Measurements from ENCODE around the gene WBP1.
"Not testable (repeated sequence)": the region's sequence is repeated elsewhere in the genome, so short reads cannot be mapped to it uniquely, and the experiment has no call there.

The WBP1 gene

DNA sequence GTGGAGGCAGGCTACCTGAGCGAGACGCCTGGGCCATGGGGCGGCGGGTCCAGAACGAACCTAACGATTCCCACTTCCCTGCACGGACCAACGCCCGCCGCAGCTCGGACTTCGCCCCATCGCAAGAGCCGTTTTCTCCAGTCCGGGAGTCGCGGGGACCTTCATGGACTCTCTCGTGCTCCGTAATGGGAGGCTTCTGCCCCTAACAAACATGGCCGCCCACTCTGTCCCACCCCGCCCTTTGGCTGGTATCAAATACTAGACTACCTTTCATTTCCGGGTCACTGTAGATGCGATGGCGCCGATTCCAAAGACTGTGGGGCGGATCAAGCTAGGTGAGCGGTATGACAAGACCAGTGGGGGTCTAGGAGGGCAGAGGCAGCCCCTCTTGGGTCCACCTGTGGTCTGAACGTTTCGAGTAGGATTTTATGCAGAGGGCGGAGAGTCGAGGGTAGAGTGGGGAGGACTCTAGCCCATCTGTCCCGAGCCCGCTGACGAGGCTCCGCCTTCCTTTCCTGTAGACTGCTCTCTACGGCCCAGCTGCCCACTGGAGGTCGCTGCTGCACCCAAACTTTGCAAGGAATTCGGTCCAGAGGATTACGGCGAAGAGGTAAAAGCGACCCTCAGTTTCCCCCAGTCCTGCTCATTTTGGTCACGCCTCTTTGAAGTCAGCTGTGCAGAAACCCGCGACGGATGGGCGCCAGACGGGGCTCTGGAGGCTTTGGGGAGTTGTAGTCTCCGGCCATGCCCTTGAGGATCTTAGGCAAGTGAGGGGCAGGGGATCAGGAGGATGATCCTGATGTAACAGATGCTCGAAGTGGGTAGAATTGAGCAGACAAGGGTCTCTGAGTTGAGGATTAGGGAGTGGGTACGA lies 24.8 kb downstream of the WBP1 start, which contains the start of the genes CCDC142 and TTC31:
Gene CCDC142 (minus strand): TSS at position 198 of the 874 bp plus-strand sequence. CDS start 161 bp downstream, at position 37.
Gene TTC31 (plus strand): TSS at position 281 of the 874 bp plus-strand sequence. CDS start 15 bp downstream, at position 296.
- DNase-seq (ENCODE audit: low read depth): peak; percentile 96

- not testable (repeated sequence) for DNase-seq (ENCODE audit: low read depth)
Measured at GRCh38 chr2:74483675-74484164, 25.5 kb downstream of the WBP1 start.

DNA sequence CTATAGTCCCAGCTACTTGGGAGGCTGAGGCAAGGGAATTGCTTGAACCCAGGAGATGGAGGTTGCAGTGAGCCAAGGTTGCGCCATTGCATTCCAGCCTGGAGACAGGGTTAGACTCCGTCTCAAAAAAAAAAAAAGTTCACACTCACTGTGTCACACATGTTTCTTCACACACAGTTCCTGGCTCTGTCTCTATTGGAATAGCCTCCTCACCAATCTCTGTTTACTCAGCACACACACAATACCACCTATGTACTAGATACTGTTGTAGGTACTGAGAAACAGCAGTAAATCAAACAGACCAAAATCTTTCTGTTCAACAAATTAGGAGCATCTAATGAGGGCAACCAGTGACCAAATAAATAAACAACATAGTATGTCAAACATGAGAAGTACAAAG lies 27.9 kb downstream of the WBP1 start:
- DNase-seq (ENCODE audit: low read depth): no peak

DNA sequence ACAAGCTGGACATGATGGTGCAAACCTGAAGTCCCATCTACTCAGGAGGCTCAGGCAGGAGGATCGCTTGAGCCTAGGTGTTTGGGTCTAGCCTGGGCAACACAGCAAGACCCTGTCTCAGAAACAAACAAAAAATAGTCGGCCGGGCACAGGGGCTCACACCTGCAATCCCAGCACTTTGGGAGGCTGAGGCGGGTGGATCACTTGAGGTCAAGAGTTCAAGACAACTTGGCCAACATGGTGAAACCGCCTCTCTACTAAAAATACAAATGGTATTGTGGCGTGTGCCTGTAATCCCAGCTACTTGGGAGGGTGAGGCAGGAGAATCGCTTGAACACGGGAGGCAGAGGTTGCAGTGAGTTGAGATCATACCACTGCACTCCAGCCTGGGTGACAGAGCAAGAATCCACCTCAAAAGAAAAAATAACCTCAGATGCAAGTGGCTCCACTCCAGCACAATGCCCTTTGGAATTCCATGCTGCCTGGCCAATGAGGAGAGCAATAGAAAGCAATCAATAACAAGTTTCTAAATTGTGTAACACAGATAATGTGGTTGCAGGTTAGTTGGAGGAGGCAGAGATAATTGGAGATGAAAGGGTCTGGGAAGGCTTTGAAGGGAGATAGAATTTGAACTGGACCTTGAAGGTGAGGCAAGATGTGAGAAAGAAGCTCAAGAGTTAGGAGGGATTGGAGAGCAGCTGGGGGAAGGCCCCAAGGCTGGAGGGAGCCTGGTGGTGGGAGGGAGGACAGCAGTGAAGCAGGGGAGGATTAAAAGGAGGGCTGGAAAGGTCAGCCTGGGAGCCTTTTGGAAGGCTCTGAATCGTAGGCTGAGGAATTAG lies 30.6 kb downstream of the WBP1 start:
- DNase-seq (ENCODE audit: low read depth): no peak

DNA sequence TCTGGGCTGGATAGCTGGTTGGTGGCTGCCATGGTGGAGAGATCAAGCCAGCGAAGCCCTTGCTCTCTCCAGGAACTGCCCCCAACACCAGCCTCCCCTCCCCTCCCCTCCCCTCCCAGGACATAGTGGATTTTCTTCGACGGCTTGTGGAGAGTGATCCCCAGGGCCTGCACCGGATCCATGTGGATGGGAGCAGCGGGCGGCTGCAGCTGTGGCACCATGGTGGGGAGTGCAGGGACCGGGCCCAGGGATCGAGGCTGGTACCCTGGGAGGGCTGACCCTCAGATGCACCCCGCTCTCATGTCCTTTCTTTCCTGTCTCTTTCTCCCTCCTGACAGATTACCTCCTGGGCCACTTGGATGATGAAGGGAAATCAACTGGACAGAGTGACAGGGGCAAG lies 31.7 kb downstream of the WBP1 start:
- no peak for DNase-seq (ENCODE audit: low read depth)

DNA sequence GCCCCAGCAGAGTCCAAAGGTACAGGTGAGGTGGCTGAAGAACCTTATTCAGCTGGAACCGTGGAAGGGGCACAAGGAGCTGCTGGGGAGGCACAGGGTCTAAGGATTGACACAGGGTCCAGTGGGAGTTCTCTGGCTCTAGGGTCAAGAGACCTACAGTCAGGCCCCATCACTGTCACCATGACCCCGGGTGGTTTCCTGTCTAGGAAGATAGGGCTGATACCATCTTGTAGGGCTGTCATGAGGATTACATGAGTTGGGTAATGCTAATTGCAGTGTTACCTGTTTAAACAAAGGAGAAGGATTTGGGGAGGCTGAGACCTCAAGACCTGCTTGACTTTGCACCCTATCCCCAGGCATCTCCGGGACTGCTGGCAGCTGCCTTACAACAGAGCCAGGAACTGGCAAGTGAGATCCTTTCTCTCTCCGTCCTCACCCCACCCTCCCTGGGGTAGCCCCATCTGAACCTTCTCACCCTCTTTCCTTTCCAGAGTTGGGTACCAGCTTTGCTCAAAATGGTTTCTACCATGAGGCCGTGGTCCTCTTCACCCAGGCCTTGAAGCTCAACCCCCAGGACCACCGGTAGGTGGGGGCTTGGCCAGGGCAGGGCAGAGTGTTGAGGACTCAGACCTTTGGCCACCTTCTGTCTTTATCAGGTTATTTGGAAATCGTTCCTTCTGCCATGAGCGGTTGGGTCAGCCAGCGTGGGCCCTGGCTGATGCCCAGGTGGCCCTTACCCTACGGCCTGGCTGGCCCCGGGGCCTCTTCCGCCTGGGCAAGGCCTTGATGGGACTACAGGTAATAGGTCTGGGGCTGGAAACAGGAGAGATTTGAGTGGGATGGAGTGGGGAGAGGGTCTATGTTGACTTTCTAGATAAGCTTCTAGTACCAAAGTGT lies 33.7 kb downstream of the WBP1 start:
- DNase-seq (ENCODE audit: low read depth): no peak

DNA sequence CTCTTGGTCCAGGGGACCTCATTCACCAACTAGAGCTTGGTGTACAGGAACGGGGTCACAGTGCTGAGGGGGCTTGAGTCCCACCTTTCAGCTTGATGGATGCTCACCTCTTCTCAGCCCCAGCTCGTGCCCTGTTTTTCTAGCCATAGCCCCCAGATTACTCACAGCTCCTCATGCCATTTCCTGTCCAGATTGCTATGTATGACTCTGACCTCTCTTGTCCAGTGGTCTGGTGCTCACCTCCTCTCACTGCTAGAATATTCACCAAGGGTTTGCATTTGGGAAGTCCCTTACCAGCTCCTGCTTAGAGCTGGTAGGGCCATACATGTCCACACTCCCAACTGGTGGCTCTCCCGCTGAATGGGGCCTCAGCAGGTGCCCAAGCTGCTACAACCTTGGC lies 35.3 kb downstream of the WBP1 start:
- DNase-seq (ENCODE audit: low read depth): peak; percentile 80

DNA sequence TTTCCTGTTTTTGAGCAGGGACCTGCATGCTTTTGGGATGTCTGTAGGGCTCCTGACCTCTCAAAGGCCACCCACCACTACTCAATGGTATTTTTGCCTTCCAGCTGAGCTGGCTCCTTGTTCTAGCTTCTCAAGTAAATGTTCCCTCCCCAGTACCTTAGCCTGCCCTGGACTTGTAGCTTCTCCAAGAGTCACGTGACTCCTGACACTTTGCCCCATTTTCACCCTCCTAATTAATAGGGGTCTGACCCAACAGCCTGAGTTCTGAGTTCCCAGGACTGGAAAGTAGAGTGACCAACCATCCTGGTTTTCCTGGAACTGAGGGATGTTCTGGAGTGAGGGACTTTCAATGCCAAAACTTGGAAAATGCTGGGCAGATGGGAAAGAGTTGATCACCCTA lies 37.2 kb downstream of the WBP1 start:
- DNase-seq (ENCODE audit: low read depth): no peak

DNA sequence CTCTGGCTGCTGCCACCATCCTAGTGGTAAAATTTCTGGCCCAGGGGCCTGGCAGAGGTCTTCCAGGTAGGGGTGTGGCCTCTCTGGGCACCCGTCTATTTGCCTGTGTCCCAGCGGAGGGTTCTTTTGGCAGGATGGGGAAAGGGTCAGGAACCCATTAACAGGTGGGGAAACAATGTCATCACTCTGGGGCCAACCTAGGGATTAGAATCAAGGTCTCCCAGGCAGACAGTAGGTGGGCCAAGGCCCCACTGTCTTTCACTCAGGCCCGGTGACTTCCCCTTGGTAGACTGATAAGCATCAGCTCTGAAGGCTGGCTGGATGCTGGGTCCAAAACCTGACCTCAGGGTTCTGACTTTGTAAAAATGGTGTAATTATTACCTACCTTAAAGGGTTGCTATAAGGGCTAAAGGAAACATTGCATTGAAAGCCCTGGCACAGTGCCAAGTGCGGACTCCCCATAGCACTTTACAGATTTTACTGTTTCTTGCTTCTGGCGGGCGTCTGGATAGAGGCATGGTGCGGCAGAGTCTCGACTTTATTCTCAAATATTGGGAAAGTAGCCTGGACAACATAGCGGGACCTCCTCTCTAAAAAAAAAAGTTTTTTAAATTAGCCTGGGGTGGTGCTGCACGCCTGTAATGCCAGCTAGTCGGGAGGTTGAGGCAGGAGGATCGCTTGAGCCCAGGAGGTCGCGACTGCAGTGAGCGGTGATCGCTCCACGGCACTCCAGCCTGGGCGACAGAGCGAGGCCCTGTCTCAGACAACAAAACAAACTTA lies 38.9 kb downstream of the WBP1 start:
- DNase-seq (ENCODE audit: low read depth): no peak

DNA sequence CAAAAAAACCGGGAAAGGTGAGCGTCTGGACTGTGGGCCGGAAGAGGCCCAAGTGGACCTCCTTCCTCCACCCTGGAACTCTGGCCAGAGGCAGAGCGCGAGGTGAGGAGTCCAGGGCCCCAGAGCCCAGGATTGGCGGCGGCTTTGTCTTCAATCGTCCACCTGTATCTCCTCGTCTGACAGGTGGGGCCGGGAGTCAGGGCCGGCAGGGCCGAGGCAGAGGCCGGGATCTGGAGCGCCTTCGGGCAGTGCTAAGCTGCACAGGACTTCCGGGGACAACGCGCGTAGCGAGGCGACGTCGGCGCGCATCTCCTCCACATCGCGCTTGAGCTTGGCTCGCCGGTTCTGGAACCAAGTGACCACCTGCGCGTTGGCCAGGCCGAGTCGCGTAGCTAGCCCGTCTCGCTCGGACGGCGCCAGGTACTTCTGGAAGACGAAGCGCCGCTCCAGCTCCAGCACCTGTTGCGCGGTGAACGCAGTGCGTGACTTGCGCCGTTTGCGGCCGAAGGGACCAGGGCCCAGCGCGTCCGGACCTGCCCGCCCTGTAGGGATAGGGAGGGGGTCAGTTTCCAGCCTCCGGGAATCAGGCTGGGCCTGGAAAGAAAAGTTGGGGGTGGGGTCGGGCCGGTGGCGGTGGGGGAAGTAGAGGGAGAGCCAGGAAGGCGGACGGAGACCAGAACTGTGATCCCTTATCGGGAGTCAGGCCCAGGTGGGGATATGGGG lies 39.7 kb downstream of the WBP1 start:
- DNase-seq (ENCODE audit: low read depth): no peak

- DNase-seq (ENCODE audit: low read depth): peak; percentile 83
Measured at GRCh38 chr2:74498500-74499266, 40.4 kb downstream of the WBP1 start.

DNA sequence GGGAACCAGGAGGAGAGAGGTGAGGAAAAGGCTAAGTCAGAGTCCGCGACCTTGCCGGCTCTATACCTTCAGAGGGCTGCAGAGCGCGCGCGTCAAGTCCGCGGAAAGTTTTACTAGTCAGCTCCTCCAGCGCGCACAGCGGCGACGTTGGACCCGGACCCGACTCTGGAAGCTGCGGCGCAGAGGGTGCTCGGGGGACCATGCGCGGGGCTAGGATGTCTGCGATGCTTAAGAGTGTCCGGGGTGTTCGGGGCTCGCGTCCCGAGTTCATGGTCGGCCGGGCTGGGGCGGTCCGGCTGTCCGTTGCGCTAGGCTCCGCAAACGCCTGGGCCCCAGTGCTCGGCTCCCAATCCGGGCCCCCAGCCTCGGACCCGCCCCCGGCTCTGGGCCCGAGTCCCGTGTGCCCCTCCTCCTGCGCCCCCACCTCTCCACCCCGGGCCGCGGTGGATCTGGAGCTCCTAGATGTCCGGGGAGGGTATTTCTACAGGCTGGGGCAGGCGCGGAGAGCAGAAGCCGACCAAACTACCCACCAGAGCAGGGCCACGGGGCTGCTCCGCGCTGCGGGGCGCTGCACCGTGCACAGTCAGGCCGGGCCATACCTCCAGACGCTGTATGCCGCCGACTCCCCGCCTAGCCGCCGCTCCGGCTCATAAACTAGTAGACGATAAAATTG lies 41.2 kb downstream of the WBP1 start, which contains the start of gene LBX2:
Gene LBX2 (minus strand): TSS at position 337 of the 673 bp plus-strand sequence. CDS start 66 bp downstream, at position 271.
- peak; percentile 41 for DNase-seq (ENCODE audit: low read depth)

DNA sequence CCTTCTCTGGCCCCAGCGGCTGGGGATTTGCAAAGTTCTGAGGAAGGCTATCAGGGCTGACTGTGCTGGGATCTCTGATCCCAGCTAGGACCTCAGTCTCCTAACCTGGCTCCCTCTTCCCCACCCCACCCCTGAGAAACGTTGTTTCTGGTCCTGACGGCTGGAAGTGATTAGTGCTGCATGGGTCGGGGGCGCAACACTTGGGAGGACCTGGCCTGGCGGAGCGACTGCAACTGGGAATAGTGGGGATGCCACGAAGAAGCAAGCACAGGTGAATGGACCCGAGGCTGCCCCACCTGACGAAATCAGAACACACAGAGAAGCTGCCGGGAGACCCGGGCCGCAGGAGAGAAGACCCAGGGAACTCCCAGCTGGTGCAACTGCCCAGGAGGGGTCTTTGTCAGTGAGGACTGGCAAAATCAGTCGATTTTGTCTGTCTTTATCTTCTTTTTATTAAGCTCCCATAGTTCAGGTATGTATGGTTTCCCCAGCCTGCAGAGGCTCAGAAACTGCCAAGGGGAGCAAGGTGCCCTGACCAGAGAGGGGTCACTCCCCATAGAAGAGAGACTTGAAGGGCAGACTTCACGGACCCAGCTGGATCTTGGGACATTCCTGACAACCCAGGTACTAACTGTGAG lies 41.8 kb downstream of the WBP1 start:
- DNase-seq (ENCODE audit: low read depth): no peak

GRCh38 chr2:74500578-74500946 lies 42.3 kb downstream of the WBP1 start:
- no peak for DNase-seq (ENCODE audit: low read depth)

DNA sequence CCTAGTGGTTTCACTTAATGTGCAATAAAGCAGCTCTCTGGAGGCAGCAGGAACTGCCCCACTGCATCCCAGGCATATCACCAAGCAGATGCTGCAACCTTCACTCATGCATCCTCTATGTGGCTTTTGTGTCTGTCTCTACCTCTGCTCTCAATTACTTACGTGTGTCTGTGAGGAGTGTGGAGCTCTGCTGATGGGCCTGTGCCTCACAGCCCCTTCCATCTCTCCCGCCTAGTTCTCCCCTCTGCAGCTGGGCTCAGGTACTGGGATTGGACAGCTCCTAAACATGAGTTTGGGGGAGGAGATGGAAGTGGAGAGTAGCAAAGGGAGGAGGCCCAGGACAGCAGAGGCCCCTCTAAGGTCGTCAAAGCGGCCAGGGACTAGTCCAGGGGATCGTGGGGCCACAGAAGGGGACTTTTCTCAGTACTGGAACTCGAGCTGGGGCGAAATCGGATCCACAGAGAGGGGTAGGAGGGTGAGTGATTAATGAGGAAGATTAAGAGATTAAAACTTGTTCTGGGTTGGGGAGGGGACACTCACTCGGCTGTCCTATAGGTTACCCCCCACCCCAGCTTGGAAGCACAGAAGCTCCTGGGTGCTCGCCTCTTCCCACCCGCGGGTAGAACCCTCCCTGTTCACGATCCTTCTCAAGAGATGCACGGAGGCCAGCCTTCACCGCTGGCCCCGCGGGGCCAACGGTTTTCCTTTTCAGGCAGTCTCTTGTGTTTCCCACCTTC lies 43.3 kb downstream of the WBP1 start:
- no peak for DNase-seq (ENCODE audit: low read depth)

DNA sequence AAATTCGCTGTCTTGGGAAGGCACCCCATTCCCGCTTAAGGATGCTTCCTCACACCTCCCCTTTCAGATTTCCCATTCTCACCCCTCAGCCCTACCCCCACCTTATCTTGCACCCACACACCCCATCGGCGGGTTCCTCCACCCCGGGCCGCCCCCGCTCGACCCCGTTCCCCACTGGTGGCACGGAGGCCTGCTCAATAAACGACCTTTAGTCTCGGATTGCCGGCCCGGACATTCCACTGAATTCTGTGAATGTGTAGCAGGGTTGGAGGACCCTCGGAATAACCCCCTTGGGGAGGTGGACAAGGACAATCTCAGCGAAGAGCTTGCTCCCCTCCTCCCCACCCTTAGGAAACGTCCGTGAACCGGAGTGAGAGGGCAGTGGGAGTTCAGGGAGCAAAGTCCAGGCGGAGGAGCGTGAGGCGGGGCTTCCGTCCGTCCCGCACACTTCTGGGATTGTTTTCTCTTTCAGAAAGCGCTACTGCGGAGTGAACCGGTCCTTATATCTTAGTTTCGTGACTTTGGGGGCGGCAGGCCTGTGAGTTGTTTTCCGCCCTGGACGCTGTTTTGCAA lies 44.0 kb downstream of the WBP1 start:
- DNase-seq (ENCODE audit: low read depth): no peak
